GM13977 (cell line): ENCODE measurements around the gene PANX2.
"Not testable (repeated sequence)": the region's sequence is repeated elsewhere in the genome, so short reads cannot be mapped to it uniquely, and the experiment has no call there.

Experiments used
- DNase-seq: peaks from one replicate; pipeline ENCODE4 v3.0.0; 2012; ENCODE audit warnings: low spot score
- in situ Hi-C: fragments of 300-500 bp; cut with MboI; formaldehyde crosslinking; loops from one replicate; pipeline ENCODE4 v1.12.0; 2022; ENCODE audit warnings: low sequenced_read_pairs, low pct_unique_long_range_greater_than_20kb, mixed read lengths, inconsistent platforms; ENCODE audit not compliant: unreplicated experiment
- TF ChIP-seq, protein P1 (sequence below): IDR thresholded peaks from 2 replicates; pipeline ENCODE4 v1.5.1; 2012; ENCODE audit warnings: mild to moderate bottlenecking, control low read depth; ENCODE audit not compliant: insufficient read depth; ENCODE audit errors: extremely low read depth, missing control alignments

Gene PANX2

DNA sequence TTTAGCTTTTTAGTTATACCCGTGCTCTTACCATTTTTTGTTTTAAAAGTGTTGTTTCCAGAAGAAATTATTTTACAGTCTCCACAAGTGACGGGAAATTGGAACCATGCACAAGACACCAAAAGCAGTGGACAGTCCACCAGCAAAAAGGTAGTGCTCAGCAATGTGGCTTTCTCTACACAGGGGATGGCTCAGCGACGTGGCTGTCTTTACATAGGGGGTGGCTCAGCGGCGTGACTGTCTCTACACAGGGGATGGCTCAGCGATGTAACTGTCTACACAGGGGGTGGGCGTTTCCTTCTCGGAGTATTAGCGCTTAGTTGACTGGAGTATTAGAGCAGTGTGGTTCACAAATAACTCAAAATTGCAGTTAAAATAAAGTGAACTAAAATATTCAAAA is 36.0 kb upstream of the PANX2 start:
- in situ Hi-C loops = no loop called here
- DNase-seq = no peak
- TF ChIP-seq, protein P1, sequence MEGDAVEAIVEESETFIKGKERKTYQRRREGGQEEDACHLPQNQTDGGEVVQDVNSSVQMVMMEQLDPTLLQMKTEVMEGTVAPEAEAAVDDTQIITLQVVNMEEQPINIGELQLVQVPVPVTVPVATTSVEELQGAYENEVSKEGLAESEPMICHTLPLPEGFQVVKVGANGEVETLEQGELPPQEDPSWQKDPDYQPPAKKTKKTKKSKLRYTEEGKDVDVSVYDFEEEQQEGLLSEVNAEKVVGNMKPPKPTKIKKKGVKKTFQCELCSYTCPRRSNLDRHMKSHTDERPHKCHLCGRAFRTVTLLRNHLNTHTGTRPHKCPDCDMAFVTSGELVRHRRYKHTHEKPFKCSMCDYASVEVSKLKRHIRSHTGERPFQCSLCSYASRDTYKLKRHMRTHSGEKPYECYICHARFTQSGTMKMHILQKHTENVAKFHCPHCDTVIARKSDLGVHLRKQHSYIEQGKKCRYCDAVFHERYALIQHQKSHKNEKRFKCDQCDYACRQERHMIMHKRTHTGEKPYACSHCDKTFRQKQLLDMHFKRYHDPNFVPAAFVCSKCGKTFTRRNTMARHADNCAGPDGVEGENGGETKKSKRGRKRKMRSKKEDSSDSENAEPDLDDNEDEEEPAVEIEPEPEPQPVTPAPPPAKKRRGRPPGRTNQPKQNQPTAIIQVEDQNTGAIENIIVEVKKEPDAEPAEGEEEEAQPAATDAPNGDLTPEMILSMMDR = no peak

- TF ChIP-seq, protein P1 = no peak
- in situ Hi-C loops = no loop called here
- DNase-seq = no peak
Measured at GRCh38 chr22:50136581-50137015, 33.9 kb upstream of the PANX2 start.

DNA sequence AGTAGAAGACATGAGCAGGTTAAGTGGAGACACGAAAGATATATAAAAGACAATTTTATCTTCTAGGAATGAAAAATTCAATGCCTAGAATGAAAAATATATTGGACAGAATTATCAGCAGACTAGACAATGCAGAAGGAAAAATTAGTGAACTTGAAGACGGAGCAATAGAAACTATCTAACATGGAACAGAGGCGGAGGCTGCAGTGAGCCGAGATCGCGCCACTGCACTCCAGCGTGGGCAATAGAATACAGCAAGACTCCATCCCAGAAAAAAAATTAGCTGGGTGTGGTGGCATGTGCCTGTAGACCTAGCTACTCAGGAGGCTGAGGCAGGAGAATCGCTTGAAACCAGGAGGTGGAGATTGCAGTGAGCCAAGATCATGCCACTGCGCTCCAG is 33.3 kb upstream of the PANX2 start:
- in situ Hi-C loops, DNase-seq: not testable (repeated sequence)

GRCh38 chr22:50138041-50138440 is 32.5 kb upstream of the PANX2 start:
- in situ Hi-C loops = no loop called here
- no peak for DNase-seq
- TF ChIP-seq, protein P1 = no peak

DNA sequence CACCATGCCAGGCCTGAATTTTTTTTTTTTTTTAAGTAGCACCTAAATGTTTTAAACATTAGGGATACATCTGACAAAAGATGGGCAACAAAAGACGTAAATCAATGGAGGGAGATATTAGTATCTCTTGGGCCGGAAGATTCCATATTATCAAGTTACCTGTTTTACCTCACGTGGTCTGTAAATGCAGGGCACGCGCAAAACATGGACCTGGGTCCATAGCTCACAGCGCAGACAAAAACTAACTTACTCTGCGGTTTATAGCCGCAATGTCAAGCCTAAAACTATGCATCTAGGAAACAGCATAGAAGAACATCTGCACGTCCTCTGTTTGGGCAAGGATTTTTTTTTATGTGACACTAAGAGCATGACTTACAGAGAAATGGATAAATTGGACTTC is 31.5 kb upstream of the PANX2 start:
- in situ Hi-C loops = no loop called here
- TF ChIP-seq, protein P1 = no peak
- DNase-seq = no peak

- TF ChIP-seq, protein P1 = no peak
- no peak for DNase-seq
- in situ Hi-C loops = loop anchor here (10.0 kb wide), 1 partner anchor 65 kb away; the partner anchor contains the start of gene SELENOO
Measured at GRCh38 chr22:50139843-50140415, 30.6 kb upstream of the PANX2 start.

GRCh38 chr22:50140615-50141014 is 29.9 kb upstream of the PANX2 start:
- DNase-seq = no peak
- in situ Hi-C loops = loop anchor here (10.0 kb wide), 1 partner anchor 64 kb away; the partner anchor contains the start of gene SELENOO
- TF ChIP-seq, protein P1 = no peak
